SH-SY5Y (cell line): Measurements from ENCODE around the gene EFCAB8.

Experiments
- GATA2 ChIP-seq: IDR thresholded peaks from 2 replicates; pipeline ENCODE4 v1.6.1; 2011; ENCODE audit warnings: mild to moderate bottlenecking, low read depth, low read length
- GATA3 ChIP-seq: IDR thresholded peaks from 2 replicates; pipeline ENCODE4 v1.6.1; 2011; ENCODE audit warnings: low read depth, mild to moderate bottlenecking, low read length, moderate library complexity

EFCAB8 gene

GRCh38 chr20:32960222-32960518 lies 101.4 kb downstream of the EFCAB8 start:
- TF ChIP-seq GATA3 (no peak), GATA2 (no peak)

- no peak for TF ChIP-seq GATA3
- no peak for TF ChIP-seq GATA2
These were observed 102.4 kb downstream of the EFCAB8 start for GRCh38 chr20:32960849-32961731.

GRCh38 chr20:32962053-32962452 lies 103.3 kb downstream of the EFCAB8 start:
- TF ChIP-seq GATA3 = no peak
- no peak for TF ChIP-seq GATA2

GRCh38 chr20:32963176-32963575 lies 104.5 kb downstream of the EFCAB8 start:
- no peak for TF ChIP-seq GATA3
- no peak for TF ChIP-seq GATA2

DNA sequence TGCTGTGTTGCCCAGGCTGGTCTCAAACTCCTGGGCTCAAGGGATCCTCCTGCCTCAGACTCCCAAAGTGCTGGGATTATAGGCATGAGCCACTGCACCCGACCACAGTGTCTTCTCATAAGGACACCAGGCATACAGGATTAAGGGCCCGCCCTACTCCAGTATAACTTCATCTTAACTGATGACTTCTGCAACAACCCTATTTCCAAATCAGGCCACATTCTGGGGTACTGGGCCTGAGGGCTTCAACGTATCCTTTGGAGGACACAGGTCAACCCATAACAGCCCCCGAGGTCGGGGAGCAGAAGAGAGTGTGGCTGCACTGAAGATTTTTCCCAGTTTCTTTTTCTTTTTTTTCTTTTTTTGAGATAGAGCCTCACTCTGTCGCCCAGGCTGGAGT lies 105.9 kb downstream of the EFCAB8 start:
- no peak for TF ChIP-seq GATA2
- TF ChIP-seq GATA3 = no peak

GRCh38 chr20:32965115-32965514 lies 106.4 kb downstream of the EFCAB8 start:
- no peak for TF ChIP-seq GATA2
- TF ChIP-seq GATA3 = no peak

DNA sequence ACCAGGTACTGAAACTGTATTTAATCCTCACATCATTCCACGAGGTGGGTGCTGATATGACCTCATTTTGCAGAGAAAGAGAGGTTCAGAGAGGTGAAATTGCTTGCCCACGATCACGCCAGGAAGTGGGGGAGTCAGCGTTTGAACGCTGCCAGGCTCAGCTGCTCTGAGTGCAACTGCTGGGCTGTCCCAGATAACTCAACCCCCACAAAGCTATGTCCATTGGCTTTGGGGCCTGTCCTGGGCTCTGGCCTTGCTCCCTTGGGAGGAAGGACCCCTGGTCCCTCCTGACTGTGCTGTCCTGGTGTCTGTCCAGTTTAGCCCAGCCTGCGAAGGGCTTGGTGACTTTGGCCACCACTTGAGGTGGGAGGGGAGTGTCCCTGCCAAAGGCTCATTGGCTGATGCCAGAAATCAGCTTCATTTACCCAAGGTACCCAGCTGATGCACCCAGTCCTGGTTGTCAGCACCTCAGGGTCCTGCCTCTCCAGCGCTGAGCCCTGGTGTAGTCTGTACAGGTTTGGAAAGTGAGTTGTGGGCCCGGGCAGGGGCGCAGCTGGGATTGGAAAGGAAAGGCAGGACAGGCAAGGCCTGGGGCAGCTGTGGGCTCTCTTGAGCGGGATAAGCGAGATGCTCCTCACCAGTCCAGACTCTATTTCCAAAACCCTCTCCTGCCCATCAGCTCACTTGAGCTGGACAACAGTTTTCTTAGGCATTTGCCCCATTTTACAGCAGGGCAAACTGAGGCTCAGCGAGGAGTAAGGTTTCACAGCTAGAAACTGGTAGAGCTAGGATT lies 107.1 kb downstream of the EFCAB8 start:
- TF ChIP-seq GATA2 = no peak
- no peak for TF ChIP-seq GATA3

- TF ChIP-seq GATA2 = no peak
- no peak for TF ChIP-seq GATA3
These were observed 107.7 kb downstream of the EFCAB8 start for GRCh38 chr20:32966382-32966781.

- TF ChIP-seq GATA2 (no peak), GATA3 (no peak)
These were observed 108.4 kb downstream of the EFCAB8 start for GRCh38 chr20:32966881-32967781.

GRCh38 chr20:32967961-32968457 lies 109.3 kb downstream of the EFCAB8 start:
- TF ChIP-seq GATA3 (no peak), GATA2 (no peak)

- TF ChIP-seq GATA3 = no peak
- TF ChIP-seq GATA2 = no peak
These were observed 109.9 kb downstream of the EFCAB8 start for GRCh38 chr20:32968478-32969241.

DNA sequence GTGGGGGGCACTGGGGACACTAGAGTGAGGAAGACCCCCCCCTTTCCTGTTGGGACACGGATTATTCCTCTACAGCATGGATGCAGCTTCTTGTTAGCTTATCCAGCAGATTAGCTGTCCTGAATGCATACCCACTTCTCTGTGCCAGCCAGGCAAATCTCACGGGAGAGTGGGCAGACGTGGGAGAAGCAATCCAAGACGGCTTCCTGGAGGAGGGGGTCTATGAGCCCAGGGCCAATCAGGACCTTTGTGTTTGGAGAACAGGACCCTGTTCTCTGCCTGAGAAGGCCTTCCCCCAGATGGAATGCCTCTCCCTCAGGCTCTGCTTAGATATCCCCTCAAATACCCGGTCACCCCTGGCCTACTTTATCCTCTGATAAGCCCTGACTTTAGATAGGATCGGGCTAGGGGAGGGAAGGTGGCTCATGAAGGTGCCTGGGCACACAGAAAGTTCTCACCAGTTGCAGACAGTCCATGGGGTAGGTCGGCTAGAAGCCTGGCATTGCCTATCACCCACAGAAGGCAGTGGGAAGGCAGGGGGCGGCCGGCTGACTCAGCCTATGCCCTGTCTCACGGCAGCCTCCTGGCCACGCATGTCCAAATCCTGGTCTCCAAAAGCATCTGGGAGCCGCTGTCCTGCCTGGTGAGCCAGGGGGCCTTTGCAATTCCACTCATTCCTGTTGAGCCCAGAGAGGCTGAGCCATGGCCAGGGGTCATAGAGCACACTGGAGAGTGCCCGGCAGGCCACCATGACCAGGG lies 110.8 kb downstream of the EFCAB8 start:
- TF ChIP-seq GATA3 (no peak), GATA2 (no peak)
